ENCODE measurements around the gene BCL11A.

BCL11A gene

DNA sequence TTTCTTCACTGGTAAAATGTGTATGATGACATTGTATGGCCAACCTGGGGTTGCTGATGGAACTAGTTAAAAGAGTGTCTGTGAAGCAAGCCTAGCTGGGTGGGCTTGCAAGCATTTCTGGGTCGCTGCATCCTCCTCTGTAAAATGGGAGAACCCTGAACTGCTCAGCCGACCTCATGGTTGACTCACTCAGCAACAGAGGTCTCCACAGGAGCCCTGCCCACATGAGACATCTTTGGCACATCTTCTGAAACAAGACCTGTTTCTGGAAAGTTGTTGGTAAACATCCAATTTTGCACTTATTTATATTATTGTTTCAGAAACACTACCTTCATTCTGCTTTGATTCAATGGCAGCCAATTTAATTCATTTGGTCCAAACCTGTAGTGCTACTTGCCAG is 52.6 kb downstream of the BCL11A start:
- no peak for DNase-seq

DNA sequence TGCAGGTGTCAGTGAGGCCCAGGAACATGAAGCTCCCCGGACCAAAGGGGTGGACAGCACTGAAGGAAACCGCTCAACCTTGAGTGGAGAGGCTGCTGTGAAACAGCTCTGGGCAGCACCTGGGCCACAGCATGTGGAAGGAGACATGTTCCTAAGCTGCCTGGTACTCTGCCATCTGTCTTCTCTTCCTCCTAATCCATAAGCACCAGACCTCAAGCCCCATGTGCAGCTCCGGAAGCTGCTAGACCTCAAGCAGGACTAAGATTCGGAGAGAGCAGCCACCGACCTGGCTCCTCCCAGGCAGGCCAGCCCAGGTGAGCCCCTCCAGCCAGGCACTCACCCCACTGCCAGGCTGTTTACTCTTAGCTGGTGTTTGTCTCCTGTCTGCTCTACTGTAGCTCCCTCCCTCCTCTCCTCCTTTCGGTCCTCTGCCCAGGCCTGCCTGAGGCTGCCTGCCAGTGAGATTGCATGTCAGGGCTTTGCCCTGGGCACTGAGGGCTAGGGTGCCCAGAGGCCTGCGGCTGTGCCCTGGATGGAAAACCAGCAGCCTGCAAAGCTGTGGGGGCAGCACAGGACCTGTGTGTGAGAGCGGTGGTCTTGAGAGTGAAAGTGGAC is 53.7 kb downstream of the BCL11A start:
- DNase-seq: no peak

DNA sequence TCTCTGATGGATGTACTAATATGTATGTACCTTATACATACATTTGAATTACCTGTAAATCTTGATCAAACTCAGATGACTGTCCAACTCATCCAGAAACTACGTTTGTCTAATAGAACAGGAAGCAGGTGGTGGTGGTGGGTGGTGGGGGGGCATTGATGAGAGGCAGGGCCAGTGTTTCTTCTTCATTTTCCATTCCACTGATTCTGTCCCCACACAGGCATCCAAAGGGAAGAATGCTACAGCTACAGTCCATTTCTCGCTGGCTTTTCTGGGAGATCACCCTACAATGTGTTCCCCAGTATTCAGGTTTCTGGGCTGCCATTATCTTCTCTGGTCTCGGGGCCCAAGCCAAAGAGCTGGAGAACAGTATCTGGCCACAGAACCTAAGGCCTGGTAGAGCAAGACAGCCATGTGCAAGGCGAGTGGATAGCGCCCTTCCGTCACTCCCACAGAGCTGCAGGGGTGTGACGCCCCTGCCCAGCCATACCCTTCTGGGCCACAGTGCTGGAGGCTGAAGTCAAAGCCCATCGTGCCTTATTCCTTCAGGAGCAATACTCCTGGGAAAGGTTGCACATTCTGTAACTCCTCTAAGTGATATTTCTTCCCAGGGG is 54.5 kb downstream of the BCL11A start:
- no peak for DNase-seq

DNA sequence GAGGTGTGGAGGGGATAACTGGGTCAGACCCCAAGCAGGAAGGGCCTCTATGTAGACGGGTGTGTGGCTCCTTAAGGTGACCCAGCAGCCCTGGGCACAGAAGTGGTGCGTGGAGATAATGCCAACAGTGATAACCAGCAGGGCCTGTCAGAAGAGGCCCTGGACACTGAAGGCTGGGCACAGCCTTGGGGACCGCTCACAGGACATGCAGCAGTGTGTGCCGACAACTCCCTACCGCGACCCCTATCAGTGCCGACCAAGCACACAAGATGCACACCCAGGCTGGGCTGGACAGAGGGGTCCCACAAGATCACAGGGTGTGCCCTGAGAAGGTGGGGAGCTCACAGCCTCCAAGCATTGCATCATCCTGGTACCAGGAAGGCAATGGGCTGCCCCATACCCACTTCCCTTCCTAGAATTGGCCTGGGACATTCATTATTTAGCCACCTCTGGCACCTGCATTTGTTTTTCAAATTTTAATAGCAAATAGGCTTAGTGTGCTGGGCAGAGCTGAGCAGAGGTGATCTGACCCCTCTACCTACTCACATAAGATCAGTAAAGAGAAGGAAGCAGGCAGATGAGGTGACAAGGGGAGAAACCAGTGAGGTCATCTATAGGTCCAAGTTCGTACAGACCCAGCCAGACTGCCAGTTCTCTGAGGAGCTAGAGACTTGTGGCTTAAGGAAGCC is 55.2 kb downstream of the BCL11A start:
- no peak for DNase-seq

DNA sequence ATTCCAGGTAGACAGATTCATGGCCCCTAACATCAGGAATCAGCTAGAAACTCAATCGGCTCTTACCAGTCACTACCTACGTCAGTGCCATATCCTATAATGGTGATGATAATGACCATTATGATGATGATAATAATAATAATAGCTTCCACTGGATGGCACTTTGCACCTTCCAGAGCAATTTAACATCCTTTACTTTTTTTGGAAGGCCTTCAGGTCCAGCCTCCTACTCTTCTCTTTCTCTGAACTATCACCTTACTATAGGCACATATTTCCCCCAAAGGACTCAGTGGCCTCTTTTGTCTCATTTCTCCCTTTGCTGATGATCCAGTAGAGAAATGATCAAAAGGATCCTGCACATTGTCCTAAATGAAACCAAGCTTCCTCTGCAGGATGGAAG is 56.0 kb downstream of the BCL11A start:
- no peak for DNase-seq

DNA sequence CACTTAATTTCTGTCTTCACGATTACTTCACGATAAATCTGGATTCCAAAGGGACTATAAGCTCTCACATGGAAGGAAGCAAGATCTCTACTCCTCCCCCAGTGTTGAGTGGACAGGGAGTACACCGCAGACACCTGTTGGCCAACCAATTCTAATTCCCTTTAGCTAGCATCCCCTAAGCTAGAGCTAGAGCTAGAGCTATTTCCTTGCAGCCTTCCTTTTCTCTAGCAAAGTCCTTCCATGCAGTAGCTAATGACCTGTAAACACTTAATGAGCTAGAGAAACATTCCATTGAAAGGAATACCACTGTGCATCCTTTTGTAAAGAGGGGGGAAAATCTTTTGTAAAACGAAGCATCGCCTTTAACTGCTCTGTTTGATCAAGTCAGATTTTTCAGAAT is 56.5 kb downstream of the BCL11A start:
- no peak for DNase-seq

DNA sequence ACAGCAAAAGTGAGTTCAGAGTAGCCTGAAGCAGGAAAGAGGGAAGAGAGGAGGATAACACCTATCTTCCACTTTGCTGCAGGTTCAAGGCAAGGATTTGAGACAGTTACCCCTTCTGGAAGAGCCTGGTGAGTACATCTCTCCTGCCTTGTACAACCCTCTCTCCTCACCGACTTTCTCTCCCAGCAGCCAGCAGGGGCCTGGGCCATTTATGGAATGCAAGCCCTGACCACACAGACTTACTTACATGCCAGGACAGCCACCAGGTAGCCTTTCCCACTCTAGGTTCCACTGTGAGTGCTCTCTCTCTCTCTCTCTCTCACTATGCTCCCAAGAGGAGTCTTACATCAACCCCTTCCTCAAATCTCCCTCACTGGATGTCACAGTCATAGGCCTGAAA is 57.0 kb downstream of the BCL11A start:
- no peak for DNase-seq

DNA sequence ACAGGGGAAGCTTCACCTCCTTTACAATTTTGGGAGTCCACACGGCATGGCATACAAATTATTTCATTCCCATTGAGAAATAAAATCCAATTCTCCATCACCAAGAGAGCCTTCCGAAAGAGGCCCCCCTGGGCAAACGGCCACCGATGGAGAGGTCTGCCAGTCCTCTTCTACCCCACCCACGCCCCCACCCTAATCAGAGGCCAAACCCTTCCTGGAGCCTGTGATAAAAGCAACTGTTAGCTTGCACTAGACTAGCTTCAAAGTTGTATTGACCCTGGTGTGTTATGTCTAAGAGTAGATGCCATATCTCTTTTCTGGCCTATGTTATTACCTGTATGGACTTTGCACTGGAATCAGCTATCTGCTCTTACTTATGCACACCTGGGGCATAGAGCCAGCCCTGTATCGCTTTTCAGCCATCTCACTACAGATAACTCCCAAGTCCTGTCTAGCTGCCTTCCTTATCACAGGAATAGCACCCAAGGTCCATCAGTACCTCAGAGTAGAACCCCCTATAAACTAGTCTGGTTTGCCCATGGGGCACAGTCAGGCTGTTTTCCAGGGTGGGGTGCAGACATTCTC is 58.3 kb downstream of the BCL11A start:
- DNase-seq: no peak

DNA sequence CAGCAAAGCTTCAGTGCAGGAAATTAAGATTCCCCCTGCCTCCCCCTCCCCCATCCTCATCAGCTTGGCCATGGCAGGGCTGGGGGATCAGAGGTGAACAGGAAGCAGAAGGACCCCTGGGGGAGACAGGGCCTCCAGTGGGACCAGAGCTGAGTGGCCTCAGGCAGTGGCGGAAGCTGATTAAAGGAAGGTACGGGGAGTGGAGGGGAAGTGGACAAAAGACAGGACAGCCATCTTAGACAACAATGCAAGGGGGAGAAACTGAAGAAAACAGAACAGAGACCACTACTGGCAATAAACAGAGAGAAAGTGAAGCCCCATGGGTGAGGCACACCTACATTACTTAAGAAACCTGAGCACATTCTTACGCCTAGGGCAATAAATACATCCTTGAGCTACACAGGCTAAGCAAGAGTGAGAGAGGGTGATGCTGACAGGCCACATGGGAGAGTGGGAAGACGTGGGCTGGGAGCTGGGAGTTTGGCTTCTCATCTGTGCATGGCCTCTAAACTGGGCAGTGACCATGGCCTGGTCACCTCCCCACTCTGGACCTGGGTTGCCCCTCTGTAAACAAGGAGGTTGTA is 59.6 kb downstream of the BCL11A start:
- DNase-seq: no peak

DNA sequence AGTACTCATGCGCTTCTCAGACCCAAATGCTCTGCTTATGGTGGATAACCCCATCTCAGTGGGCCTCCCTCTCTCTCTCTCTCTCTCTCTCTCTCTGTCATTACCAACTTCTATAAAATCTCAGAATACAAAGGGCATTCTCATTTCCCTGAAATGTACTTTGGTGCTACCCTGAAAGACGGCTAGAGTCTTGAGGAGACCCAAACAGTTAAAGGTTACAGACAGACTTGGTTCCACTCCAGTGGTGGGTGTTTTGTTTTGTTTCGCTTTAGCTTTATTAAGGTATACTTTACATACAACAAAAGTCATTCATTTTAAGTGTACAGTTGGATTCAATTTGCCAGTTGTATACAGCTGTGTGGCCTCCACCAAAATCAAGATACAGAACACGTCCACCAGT is 60.9 kb downstream of the BCL11A start:
- no peak for DNase-seq

DNA sequence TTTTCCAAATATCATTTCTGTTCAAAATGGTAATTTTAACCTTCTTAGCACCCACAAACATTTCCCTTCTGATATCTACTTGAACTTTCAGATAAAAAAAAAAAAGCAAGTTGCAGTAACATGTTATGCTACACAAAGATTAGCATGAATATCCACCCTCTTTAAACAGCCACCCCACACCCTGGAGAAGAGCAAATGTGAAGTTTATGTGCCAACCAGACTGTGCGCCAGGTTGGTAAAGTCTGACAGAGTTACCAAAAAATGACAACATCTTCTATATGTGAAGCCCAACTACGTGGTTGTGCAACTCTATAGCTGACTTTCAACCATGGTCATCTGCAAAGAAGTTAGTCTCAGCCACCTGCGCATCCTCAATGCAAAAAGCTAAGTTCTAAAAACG is 62.6 kb downstream of the BCL11A start:
- no peak for DNase-seq

DNA sequence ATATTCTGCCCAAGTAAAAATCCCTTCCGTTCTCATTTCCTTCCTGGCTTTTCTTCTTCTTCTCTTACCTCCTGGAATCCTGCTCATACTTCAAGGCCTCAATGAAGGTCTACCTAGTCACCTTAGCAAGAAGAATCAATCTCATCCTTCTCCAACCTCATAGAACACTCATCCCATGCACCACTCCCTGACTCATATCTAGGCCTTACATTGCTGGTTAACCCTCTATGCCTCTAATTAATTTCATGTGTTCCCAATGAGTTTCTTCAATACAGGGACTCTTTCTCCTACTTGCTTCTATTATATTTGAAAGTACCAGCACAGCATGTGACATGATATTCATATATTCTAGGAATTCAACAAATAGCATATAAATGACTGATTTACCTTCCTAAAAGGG is 63.0 kb downstream of the BCL11A start:
- no peak for DNase-seq

DNA sequence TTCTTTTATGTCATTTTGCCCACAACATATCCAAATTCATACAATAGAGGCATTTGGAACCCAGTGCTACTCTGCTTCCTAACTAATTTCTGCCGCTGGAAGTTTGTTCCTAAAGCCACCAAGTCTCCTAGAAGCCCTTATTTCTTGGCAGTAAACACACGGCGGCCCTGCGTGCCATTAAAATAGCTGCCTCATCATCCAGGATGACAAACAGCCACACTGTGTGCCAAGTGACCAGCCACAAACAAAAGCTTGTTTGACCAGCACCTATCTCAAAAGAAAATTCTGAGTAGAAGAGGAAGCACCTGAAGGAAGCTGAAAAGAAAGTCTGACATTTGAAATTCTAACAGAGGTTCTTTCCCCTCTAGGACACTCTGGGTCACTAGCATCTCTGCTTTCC is 64.2 kb downstream of the BCL11A start:
- DNase-seq: no peak

DNA sequence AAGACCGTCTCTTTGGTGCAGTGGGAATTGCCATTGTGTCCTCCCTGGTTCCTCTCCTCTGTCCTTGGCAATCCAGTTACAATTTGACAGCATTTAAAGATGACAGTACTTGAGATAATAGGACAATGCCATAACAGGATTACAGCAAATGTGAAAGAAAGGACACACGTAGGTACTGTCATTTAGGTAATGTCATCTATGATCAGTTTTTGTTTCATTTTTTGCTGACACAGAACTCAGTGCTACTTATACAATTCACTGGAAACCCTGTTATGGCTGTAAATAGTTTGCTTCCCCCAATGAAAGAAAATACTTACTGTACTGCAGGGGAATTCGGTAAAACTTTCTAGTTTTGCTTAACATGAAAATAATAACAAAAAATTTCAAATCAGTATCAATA is 65.2 kb downstream of the BCL11A start:
- DNase-seq: no peak

DNA sequence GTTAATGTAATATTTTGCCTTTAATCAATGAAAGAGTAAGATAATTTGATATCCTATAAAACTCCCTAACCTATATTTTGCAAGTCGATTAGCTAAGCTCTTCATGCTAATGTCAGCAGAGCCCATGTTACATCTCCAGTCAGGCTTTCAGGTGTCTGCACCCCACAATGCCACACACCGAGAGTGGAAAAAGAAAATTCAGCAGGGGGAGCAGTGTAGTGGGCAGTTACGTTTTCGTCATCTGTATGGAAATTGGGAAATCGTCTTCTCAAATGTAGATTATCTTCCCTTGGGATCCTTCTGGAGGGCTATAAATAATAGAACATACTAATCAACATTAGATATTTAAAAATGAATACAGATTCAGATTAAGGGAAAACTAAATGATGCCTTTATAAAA is 66.3 kb downstream of the BCL11A start:
- no peak for DNase-seq

DNA sequence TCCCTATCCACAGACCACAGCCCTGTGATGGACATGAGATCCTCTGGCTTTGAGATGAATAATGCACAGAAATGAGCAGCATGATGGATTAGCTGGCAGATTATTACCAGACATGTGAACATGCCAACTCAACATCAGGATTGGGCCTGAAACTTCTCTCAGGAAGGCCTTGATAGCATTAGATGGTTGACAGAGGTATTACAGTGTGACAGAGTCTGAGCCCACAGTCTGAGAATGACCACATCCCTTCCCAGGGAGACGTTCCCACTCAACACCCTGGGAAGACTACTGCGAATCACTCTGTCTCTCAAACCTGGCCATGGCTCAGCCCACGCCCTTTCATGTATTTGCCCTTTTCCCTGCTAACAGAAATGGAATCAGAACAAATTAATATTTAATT is 66.9 kb downstream of the BCL11A start:
- DNase-seq: no peak

DNA sequence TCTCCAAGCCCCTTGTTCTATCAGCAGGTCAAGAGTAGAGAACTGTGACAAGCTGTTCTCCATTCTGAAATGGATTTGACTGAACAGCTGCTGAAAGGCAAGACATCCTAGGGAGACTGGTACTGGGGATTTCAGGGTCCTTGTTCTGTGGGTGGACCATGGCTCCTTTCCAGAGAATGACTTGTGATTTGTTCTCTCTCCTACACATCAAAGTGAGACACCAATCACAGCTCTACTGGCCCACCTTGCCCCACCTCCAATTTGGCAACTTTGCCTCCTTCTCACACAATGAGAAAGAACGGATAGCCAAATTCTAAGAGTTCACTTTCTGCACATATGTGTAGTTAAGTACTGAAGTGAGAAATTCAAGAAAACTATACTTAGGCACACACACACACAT is 67.4 kb downstream of the BCL11A start:
- DNase-seq: no peak

DNA sequence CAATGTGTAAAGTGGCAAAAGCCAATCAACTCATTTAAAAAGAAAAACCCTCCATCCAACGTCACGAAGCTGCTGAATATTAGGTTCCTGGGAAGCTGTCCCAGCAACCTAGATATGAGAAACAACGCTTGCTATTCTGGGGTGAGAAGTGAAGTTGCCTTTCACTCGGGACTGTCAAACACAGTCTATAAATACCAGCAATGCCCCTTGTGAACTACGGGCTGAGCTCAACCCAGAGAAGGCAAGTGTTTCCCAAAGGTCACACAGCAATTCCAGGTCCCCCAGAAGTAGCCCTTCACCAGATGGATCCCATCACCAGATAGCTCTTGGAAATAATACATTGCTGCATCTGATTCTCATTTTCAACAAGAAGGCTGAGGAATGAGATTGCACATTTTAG is 67.9 kb downstream of the BCL11A start:
- no peak for DNase-seq

DNA sequence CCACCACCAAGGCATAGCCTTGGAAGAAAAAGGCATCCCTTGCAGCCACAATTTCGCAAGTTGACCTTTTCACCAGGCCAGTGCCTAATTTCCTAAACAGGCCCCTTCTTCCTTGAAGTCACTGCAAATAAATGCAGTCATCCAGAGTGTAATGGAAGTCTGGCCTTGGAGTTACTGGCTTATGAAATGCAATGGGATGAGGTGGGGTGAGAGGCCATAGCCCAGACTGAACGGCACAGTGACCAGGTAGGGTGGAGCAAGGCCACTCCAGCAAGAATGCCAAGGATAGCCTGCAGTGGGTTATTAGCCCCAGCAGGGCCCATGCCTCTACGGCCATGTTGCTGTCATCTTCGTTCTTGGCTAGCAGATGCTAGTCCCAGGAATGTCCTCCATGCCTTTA is 68.4 kb downstream of the BCL11A start:
- DNase-seq: no peak

DNA sequence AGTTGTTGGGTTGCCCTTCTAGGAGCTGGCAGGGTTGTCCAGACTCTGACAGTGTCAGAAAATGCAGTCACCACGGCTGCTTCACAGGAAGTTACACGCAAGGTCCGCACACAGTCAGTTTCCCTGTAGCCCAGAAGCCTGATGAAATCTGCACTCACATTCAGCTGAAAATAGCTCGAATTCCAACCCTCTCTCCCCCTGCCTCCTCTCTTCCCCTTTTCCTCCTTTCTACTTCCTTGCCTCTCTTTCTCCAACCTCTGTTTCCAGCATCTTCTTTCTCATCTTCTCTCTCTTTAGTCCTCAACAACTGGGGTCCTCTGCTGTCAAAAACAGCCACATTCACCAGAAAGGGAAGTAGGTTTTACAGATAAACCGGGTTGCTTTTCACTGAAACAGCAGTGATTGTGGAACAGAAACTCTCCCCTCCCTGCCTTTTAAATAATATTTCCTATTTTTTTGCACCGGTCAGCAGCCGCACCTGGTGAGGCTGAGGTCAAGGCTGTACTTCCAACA is 69.3 kb downstream of the BCL11A start:
- DNase-seq: no peak

DNA sequence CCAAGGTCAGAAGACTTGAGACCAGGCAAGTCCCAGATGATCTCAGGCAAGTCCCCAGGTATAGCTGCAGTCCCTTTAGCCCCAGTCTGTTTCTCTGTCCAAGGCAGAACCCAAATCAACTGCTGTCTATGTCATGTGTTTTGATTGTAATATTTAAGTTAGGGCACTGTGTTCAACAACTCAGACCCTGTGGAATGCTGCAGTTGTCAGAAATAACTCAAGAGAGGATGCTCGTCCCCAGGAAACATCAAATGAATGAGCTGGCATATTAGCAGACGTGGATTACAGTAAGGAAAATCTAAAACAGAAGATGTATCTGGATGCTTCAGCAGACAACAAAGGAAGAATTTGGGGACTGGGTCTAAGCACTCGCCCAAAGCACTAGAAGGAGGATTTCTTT is 70.1 kb downstream of the BCL11A start:
- no peak for DNase-seq

DNA sequence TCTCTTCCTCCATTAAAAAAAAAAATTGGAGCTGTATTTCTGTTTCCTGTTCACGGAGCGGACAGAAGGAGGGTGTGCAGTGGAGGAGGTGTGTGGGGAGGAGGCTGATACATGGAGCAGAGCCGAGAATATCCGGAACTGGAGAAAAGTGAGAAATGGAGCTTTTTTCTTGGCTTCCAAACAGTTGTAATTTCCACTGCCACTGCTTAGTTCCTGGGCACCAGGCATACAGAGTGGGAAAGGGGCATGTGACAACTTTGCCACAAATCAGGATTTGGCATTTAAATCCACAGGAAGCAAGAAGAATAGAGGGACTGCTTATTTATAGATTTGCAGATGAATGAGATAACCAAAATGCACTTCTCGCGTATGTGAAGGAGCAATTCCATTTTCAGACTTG is 71.2 kb downstream of the BCL11A start:
- DNase-seq: no peak

DNA sequence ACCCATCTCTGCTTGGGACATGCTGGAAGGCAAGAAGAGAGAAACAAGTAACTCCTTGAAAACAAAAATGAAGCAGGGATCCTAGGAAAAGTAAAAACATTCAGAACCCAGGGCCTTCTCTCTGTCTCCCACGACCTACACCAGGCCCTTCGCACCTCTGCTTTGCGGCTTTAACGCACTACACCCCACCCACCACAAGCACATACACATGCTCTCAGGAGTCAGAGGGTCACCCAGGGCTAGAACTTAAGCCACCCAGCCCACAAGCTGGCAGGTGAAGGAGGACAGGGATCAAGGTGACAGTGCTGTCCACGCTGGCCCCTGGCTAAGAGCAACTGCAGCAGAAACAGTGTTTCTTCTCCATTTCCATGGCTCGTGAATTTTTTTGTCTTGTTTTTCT is 72.2 kb downstream of the BCL11A start:
- DNase-seq: no peak
